AG04450 (cell line): ENCODE measurements around the gene AHNAK2. TPM values are rescaled to one million over a fixed set of nuclear protein-coding genes. Genes with fewer than 3 reads are reported as not detected.

Experiments used
- CTCF ChIA-PET: fragments of 300-600, 350-600 bp; formaldehyde crosslinking; extraction: SDS; loops from one replicate; lab custom pipeline; 2022; ENCODE audit warnings: antibody characterized with exemption, inconsistent platforms; lab: Charles Lee
- POLR2A ChIA-PET: fragments of 350-600 bp; formaldehyde crosslinking; extraction: SDS; loops from one replicate; lab custom pipeline; 2021; ENCODE audit warnings: antibody characterized with exemption, inconsistent platforms; lab: Yijun Ruan, JAX
- DNase-seq: peaks from one replicate; pipeline ENCODE4 v3.0.0-alpha.2; 2011; ENCODE audit warnings: low read depth, low spot score
- H3K27ac ChIP-seq: one replicate; pipeline ENCODE4 v1.5.1; 2012; ENCODE audit warnings: low read depth, low read length, control low read depth
- H3K27me3 ChIP-seq: one replicate; pipeline ENCODE4 v1.6.0; 2012; ENCODE audit warnings: low read length; ENCODE audit not compliant: control insufficient read depth, insufficient read depth
- H3K4me3 ChIP-seq: 2 replicates; pipeline ENCODE4 v1.5.1; 2011; ENCODE audit warnings: mild to moderate bottlenecking, low read depth, low read length, control low read depth
- H3K9me3 ChIP-seq: 2 replicates; pipeline ENCODE4 v1.5.1; 2012; ENCODE audit warnings: low read length; ENCODE audit not compliant: control insufficient read depth, insufficient read depth
- polyA plus RNA-seq: library from polyadenylated mRNA; depleted of rRNA; stranded (reverse); fragments of >200 nt; gene quantifications from 2 replicates; pipeline ENCODE4 v1.2.3, GENCODE V29; 2011
- TF ChIP-seq, protein P1 (sequence below): IDR thresholded peaks from 2 replicates; pipeline ENCODE4 v1.5.1; 2011; ENCODE audit warnings: low read depth, low read length, control low read depth, inconsistent platforms

The AHNAK2 gene
- polyA plus RNA-seq, 1 experiment, result 10.0 TPM

DNA sequence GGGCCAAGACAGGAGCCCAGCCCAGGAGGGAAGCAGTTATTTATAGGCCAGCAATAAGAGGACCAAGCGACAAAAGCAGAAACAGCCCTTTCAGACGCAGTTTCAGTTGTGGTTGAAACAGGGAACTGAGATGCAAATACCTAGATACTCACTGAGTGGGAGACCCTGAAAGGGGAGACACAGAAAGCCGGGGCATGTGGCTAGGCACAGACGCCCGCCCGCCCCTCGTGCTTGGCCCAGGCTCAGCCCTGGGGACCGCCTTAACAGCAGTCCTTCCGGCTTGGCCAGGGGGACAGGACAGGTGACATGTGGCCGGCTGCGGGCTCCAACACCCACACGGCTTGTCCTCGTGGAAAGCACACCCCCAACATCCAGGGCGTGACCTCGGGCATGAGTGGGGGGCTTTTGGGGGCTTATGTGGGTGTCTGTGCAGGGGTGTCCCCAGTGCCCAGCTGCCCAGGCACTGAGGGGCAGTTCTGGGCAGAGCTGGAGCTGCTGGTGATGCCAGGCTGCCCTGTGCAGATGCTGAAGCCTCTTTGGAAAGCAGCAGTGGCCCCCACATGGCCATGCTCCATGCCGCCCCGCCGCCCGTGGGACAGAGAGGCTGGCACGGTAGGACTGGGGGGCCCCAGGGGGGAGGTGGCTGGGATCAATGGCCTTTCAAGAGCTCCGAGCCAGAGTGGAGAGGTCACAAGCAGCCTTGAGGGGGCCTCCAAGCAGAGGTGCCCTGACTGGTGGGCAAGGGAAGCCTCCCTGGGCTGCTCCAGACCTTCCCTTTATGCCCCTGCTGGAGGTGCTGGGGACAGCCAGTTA is 51.3 kb downstream of the AHNAK2 start:
- Histone ChIP-seq H3K9me3 (peaks cover 10% of the 10 kb centered on the region), H3K27me3 (peaks cover 11% of the 10 kb centered on the region), H3K27ac (no peak overlapping the region), H3K4me3 (no peak overlapping the region)
- CTCF ChIA-PET, result no interaction called here
- DNase-seq, result no peak
- POLR2A ChIA-PET, result no interaction called here
- TF ChIP-seq, protein P1, sequence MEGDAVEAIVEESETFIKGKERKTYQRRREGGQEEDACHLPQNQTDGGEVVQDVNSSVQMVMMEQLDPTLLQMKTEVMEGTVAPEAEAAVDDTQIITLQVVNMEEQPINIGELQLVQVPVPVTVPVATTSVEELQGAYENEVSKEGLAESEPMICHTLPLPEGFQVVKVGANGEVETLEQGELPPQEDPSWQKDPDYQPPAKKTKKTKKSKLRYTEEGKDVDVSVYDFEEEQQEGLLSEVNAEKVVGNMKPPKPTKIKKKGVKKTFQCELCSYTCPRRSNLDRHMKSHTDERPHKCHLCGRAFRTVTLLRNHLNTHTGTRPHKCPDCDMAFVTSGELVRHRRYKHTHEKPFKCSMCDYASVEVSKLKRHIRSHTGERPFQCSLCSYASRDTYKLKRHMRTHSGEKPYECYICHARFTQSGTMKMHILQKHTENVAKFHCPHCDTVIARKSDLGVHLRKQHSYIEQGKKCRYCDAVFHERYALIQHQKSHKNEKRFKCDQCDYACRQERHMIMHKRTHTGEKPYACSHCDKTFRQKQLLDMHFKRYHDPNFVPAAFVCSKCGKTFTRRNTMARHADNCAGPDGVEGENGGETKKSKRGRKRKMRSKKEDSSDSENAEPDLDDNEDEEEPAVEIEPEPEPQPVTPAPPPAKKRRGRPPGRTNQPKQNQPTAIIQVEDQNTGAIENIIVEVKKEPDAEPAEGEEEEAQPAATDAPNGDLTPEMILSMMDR, result no peak

DNA sequence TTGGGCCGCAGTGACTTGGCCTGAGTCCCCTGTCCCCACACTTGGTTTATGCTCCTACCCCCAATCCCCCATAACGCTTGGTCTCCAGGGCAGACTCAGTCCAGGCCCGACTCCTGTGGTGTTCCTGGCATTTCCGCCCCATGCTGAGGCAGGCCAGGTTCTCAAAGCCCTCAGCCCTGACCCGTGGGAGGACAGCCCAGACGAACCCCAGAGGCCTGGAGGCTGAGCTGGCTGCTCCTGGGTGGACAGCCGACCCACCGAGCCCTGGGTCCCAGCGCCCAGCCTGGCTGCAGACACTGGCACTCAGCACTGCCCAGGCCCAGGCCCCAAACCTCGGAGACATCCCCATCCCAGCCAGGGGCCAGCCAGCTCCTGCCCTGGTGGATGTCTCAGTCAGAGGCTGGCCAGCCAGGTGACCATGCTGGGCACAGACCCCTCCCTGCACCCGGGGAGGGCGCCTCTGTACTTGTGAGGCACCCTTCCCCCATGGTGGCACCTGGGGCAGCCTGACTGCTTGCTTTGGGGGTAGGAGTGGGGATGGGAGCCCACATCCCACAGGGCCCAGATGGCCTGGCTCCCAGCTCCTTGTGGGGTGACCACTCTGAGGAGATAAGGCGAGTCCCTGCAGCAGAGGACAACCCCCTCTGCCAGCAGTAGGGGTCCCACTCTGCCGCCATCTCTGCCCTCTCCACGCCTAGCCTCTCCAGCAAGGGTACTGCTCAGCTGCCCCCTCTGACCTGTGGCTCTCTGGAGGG is 52.1 kb downstream of the AHNAK2 start:
- Histone ChIP-seq H3K27ac (no peak overlapping the region), H3K27me3 (peaks cover 8% of the 10 kb centered on the region), H3K4me3 (no peak overlapping the region), H3K9me3 (peaks cover 10% of the 10 kb centered on the region)
- no peak for DNase-seq
- ChIA-PET CTCF (no interaction called here), POLR2A (no interaction called here)
- TF ChIP-seq, protein P1, result no peak

DNA sequence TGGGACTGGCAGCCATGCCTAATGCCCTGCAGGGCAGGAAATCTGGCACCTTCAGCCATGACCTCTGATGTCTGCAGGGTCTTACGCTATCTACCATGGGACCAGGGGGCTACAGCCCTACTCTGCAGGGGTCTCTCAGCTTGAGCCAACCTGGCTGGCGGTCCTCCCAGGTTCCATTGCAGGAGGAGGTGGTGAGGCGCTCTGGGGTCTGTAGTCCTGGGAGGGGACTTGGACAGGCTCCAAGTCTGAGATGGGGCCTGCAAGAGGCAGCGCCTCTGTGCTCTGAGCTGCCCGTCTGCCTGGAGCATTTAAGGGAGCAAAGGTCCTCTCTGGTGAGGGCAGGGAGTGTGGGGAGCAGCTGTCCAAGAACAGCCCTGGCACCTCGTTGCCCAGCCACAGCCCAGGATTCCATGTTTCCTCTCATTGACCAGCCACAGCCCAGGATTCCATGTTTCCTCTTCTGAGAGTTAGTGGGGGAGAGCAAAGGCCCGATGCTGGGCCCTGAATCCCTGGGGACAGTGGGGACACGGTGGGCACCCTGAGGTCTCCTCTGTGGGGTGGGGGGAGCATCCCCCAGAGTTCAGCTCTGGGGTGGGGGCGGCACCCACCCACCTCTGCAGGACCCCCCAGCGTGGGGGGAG is 52.8 kb downstream of the AHNAK2 start:
- Histone ChIP-seq H3K4me3 (no peak overlapping the region), H3K27ac (no peak overlapping the region), H3K27me3 (peaks cover 4% of the 10 kb centered on the region), H3K9me3 (peaks cover 10% of the 10 kb centered on the region)
- DNase-seq, result no peak
- ChIA-PET POLR2A (no interaction called here), CTCF (no interaction called here)
- TF ChIP-seq, protein P1, result no peak

DNA sequence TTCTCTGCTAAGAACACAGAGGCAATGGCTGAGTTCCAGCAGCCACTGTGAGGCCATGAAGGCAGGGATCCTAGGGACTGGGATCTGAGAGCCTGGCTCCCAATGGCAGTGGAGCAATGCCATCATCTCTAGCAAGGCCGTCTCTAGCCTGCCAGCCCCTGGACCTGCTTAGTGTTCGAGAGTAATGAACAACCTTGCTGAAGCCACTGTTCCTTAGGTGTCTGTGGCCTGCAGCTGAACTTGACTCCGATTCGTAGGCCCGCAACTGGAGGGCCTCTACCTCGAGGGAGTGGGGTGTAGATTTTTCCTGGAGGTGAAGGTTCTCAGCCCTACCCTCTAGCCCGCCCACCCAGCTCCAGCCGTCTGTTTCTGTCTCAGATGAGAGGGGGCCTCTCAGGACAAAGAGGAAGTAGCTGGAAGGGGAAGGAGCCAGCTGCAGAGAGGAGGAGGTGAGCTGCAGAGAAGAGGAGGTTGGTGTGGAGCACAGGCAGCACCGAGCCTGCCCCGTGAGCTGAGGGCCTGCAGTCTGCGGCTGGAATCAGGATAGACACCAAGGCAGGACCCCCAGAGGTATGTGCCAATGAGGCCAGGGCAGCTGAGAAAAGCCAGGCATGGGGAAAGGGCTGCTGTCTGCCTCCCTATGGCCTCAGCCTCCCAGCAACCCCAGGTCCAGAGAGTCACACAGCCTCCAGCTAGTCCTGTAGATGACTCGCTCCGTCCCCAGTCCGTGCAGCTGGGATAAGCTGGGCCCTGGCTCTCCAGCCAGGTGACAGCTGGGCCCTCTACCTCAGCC is 53.6 kb downstream of the AHNAK2 start, which contains the start of gene PLD4:
PLD4 (plus strand) TSS at position 459 of the 793 bp plus-strand sequence. CDS start 2,262 bp downstream, outside the sequence.
- H3K4me3 ChIP-seq, result no peak within 1 kb of the TSS
- TF ChIP-seq, protein P1, result no peak
- ChIA-PET POLR2A (no interaction called here), CTCF (no interaction called here)
- peaks cover 4% of the 10 kb centered on the region for H3K27me3 ChIP-seq
- H3K27ac ChIP-seq, result no peak within 1 kb of the TSS
- no peak for DNase-seq
- peaks cover 10% of the 10 kb centered on the region for H3K9me3 ChIP-seq
